Keratinocyte (primary cell): ENCODE measurements around the gene TPRG1L.
"Not testable (repeated sequence)": the region's sequence is repeated elsewhere in the genome, so short reads cannot be mapped to it uniquely, and the experiment has no call there.

Source experiments
- EZH2 ChIP-seq: IDR thresholded peaks from one replicate; pipeline ENCODE4 v1.6.1; 2012; ENCODE audit warnings: inconsistent platforms, mild to moderate bottlenecking, low read length, moderate library complexity
- TF ChIP-seq, protein P1 (sequence below), 3 experiments: IDR thresholded peaks in 1 of 3; conservative IDR thresholded peaks in 1 of 3; optimal IDR thresholded peaks in 1 of 3; 2 replicates in 2 of 3; 3 replicates in 1 of 3; pipeline versions ENCODE3 to v1.5.1; 2011; ENCODE audit warnings: low read length in 3 of 3, mild to moderate bottlenecking in 3 of 3, moderate library complexity in 2 of 3, control low read depth in 1 of 3, inconsistent platforms in 1 of 3; ENCODE audit not compliant: insufficient read depth in 2 of 3; ENCODE audit errors: extremely low read depth in 1 of 3

DNA sequence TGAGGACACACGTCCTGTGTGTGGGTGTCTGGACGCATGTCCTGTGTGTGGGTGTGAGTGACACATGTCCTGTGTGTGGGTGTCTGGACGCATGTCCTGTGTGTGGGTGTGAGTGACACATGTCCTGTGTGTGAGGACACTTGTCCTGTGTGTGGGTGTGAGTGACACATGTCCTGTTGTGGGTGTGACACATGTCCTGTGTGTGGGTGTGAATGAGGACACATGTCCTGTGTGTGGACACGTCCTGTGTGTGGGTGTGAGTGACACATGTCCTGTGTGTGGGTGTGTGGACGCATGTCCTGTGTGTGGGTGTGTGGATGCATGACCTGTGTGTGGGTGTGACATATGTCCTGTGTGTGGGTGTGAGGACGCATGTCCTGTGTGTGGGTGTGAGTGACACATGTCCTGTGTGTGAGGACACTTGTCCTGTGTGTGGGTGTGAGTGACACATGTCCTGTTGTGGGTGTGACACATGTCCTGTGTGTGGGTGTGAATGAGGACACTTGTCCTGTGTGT lies 39.4 kb upstream of the TPRG1L start:
- TF ChIP-seq, protein P1, sequence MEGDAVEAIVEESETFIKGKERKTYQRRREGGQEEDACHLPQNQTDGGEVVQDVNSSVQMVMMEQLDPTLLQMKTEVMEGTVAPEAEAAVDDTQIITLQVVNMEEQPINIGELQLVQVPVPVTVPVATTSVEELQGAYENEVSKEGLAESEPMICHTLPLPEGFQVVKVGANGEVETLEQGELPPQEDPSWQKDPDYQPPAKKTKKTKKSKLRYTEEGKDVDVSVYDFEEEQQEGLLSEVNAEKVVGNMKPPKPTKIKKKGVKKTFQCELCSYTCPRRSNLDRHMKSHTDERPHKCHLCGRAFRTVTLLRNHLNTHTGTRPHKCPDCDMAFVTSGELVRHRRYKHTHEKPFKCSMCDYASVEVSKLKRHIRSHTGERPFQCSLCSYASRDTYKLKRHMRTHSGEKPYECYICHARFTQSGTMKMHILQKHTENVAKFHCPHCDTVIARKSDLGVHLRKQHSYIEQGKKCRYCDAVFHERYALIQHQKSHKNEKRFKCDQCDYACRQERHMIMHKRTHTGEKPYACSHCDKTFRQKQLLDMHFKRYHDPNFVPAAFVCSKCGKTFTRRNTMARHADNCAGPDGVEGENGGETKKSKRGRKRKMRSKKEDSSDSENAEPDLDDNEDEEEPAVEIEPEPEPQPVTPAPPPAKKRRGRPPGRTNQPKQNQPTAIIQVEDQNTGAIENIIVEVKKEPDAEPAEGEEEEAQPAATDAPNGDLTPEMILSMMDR (optimal IDR thresholded peaks at IDR 0.05 in 1 of 3, IDR thresholded peaks at IDR 0.05 in 1 of 3, conservative IDR thresholded peaks at IDR 0.05 in 1 of 3; ENCODE audit: extremely low read depth in 1 of 3, insufficient read depth in 2 of 3, low read length in 3 of 3) = not testable (repeated sequence)
- not testable (repeated sequence) for TF ChIP-seq EZH2
